CD4-positive, alpha-beta T cell treated with Interleukin-15 for 1 hour (primary cell): Measurements from ENCODE around the gene COMT.

Source experiments
- DNase-seq: peaks from one replicate; pipeline ENCODE4 v3.0.0-alpha.2; 2020

The COMT gene

DNA sequence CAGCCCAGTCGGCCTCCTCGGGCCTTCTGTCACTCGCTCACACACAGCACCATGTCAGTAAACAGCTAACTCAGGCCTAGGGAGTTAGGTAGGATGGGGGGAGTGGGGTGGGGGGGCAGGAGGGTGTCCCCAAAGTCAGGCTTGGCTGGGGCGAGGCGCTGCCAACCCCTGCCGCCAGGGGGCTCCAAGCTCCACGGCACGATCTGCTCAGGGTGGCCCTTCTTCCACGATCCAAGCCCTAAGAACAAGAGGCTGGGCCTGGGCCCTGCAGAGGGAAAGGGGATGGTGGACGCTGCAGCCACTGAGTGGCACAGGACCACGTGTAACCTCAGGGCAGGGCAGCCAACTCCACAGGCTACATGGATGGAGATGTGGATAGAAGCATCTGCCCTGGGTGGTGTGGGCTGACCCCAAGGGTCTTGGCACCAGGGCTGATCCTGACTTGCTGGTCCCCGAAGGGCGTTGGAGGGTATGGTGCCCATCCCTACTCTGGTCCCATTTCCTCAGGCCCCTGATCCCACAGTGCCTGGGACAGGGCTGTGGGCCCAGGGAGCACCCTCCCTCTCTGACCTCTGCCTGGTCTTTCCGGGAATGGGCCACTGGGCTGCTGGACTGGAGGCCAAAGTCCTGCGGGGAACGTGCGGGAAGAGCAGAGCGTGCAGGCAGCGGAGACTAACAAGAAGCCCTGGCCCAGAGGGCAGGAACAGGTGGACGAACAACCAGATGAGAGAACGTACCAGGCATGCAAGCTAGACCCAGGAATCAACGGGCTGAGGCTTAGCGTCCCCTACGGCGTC is 29.1 kb downstream of the COMT start:
- DNase-seq, result peak; percentile 70

DNA sequence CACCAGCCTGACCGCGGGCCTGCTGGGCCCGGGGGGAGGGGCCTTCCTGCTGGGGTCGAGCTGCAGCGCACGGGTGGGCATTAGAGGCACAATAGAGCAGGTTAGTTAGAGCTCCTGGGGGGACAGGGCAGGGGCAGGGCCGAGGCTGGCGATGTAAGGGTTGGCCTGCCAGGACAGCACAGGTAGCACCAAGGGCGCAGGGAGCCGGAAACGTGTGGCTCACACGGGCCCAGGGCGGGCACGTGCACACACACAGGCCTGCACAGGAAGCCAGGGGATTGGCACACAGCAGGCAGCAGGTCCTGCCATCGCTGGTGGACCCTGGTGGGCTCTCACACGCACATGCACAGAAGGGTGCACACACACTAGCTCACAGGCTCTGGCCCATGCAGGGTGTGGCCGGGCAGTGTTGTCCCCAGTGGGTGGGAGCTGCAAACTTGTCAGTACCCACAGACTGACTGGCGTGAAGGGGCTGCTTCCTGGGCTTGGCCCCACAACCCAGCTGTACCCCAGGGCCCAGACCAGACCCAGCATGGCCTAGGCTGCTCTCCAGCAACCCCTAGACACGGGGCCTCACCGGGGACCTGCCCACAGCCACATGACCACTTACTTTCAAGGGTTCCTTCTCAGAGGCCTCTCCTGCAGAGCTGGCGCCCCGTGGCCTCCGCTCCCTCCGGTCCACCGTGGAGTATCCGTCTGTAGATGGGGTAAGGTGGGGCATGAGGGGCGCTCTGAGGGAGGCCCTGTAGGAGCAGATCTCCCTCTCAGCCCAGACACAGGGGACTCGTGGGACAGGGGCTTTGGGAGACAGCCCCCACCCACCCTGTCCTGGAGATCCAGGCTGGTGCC is 29.9 kb downstream of the COMT start:
- no peak for DNase-seq

DNA sequence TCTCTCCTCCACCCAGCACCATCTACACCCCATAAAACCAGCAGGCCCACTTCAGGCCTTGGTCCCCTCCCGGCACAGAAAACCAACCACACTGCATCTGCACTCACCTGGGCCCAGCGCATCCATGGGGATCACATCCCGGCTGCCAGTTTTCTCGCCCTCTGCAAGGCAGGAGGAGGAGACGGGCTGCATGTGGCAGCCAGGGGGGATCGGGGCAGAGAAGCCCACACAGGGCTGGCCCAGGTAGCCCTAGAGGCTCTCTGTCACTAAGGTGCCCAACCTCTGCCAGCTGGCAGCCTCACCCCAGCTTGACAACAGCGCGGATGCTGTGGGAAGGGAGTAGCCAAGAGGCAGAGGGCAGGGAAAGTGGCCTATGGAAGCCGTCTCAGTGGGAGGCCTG is 30.7 kb downstream of the COMT start:
- DNase-seq, result no peak

DNA sequence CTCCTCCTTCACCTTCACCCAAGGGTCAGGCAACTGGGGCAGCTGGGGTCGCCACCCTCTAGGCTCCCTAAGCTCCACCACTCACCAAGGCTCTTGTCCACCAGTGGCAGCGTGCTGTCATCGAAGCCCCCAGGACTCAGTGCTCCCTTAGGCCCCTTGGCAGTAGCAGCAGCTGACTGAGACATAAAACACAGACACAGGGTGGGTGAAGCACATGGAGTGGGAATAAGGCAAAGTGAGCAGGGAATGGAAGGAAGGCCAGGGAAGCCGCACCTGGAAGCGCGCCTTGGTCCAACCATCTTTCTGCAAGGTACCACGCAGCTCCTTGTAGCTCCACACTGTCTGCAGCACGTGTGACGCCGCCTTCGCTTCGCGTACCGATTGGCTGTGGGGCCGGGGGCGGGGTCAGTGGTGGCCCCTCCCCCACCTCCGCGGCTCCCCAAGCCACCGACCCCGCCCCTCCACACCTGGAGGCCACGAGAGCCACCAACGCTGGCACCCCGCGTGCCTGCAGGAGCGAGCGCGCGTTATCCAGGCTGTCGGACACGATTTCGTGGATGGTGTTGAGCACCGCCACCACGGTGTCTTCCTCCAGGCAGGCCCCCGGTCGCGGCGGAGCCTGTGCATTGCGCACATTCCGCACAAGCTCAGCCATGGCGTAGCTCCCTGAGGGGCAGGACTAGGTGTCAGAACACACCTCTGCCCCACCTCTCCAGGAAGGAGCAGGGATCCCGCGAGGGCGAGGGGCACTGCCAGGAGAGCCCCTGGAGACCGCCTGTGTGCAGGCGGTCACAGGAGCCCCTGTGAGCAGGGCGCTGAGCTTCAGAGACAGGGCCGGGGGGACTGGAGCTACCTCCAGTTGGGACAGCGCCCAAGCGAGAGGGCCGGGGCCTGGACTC is 31.3 kb downstream of the COMT start:
- no peak for DNase-seq

DNA sequence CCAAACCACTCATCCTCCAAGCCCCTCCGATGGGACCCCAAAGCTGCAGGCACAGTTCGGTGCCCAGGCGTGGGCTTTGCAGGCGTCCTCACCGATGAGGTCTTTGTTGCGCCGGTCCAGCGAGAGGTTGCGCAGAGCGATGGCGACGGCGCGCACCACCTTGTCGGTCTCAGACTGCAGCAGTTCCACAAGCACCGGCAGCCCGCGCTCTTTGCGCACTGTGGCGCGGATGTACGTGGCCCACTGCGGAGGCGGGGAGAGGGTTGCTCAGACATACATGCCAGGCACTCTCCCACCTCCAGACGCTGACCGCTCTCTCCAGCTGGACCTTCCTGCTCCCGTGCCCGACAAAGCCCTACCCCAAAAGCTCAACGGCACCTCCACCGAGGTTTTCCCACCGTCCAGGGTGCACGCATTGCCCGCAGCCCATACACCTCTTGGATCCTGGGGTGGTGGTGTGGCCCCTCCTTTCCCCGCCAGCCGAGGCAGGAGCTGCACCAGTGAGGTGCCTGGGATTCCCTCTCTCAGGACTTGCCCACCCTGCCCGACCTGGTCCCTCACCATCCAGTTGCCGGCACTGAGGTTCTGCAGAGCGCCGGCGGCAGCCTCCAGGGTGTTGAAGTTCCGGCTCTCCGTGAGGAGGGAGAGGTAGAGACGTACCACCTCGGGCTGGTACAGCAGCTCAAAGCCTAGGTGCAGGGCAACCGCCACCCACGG is 32.1 kb downstream of the COMT start:
- DNase-seq, result no peak

DNA sequence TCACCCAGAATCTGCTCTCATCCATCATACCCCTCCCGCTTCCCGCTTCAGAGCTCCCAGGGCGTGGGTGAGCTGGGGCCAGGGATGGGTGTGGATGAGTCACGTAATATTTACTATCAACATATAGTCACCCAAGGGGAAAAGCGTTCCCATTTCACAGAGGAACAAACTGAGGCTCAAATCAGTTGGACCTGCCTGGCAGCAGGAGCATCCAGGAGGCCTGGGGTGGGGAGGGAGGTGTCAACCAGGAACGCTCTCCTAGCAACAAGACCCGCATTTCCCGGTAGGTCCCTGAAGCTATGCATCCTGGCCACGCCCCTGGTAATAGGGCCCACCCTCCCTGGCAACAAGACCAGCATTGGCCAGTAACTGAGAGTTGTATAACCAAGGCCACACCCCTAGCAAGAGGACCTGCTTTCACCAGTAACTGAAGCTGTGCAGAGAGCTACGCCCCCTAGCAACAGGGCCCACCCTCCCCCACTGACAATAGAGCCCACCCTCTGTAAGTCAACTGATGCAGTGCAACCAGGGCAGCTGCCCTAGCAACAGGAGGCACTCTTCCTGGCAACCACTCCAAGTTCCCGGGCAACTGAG is 32.8 kb downstream of the COMT start:
- peak; percentile 44 for DNase-seq

DNA sequence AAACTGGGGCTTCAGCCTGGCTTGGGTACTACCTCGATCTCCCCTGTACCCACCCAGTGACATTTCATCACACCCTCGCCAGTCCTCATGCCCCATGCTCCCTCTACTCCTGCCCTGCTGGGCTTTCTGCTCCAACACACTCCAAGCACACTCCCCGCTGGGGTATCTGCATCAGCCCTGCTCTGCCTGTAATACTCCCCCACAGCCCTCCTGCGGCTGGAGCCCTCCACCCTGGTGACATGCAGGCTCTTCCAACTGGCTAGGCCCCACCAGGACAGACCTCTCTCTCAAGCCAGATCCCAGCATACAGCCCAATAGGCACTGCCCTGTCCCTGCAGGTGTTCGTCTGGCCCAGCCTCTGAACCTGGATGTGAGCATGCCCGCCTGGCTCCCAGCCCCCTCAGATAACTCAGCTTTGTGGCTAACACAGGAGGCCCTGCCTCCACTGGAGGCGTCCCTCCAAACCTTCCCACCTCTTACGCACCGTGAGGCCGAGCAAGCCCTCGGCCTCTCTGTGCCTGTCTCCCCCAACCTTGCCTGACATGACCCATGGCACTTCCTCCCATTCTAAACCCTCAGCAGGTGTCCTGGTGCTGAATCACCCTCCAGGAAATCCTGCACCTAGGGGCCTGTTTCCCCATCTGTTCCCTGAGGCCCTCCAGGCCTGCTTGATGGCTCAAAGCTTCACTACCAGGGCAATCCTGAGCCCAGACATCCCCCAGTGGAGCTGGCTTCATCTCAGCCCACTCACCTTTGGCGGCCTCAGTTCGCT is 33.5 kb downstream of the COMT start:
- DNase-seq, result no peak

DNA sequence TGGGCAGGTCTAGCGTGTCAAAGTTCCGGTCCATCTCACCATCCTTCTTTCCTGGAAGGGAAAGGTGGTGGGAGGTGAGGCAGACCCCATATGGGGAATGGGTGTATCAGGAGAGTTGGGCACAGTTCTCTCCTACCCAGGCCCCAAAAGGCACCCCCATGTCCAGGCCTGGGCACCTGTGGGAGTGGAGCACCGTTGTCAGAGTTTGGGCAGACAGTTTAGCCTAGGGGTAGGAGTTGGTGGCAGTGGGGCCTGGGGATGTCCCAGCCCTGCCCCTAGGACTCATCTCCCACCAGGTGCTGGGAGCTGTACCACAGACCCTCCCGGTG is 34.1 kb downstream of the COMT start:
- DNase-seq, result no peak

DNA sequence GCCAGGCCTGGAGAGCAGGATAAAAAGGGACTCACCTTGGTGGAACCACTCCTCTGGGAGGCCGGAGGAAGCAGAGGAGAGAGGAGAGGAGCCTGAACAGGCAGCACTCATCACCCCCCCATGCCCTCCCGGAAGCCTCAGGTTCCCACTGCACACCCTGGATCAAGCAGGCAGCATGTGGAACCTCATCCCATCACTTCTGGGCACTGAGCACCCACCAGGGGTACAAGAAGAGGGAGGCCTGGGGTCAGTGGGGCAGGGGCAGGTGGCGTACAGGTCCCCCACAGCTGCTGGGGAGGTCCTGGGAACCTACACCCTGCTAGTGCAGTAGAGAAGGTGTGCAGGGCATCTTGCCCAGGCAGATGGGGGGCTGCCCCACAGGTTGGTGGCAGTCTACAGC is 35.1 kb downstream of the COMT start:
- DNase-seq, result no peak

DNA sequence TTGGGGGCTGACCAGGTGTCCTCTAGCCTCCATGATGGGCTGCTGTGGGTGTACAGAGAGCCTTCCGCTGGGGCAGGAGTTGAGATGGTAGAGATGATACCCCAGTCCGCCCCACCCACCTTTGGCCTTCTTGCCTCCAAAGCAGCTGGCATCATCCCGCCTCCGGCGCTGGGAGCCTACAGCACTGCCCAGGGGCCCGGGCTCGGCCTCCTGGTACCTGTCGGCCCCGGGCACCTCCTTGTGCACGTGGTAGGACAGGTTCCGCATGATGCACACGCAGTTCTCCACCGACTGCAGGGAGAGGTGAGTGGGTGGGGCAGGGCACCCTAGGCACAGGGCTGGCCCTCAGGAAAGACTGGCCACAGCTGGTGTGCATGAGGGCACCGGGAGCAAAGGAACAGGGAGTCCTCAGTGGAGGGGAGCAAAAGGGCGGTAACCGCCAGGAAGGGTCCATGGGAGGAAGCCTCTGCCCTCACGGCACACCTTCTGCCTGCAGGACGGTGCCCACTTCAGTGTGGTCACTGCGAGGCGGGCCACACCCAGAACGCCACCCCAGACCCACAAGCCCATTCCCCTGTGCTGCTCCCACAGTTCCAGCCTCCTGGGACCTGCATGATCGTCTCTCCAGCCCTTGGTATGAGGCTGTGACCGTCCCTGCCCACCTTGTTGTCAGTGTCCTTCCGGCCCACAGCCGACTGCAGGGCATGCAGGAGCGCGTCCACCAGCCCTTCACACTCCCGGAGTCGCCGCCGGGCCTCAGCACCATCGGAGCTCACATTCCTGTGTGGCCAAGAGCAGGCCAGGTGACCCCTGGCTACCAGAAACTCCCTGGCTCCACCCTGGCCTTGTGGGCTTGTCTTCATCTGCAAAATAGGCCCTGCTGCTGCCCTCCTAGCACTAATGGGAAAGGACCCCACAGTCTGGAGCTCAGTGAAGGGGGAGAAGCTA is 36.0 kb downstream of the COMT start:
- no peak for DNase-seq

DNA sequence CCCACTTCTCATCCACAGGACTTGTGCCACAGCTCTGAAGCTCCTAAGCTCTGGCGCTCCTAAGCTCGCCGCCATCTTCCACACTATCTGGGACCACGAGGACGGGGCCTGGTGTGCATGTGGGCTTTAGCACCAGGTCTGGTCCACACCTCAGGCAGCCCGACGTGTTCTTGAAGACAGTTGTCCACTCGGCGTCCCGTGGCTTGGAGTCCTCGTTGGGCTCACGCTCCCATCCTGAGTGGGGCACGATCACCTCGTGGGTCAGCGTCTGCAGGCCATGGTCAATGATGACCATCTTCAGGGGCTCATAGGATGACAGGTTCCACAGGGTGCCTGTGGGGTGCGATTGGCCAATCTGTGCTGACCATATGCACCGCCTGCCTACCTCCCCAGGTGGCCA is 37.2 kb downstream of the COMT start:
- no peak for DNase-seq

DNA sequence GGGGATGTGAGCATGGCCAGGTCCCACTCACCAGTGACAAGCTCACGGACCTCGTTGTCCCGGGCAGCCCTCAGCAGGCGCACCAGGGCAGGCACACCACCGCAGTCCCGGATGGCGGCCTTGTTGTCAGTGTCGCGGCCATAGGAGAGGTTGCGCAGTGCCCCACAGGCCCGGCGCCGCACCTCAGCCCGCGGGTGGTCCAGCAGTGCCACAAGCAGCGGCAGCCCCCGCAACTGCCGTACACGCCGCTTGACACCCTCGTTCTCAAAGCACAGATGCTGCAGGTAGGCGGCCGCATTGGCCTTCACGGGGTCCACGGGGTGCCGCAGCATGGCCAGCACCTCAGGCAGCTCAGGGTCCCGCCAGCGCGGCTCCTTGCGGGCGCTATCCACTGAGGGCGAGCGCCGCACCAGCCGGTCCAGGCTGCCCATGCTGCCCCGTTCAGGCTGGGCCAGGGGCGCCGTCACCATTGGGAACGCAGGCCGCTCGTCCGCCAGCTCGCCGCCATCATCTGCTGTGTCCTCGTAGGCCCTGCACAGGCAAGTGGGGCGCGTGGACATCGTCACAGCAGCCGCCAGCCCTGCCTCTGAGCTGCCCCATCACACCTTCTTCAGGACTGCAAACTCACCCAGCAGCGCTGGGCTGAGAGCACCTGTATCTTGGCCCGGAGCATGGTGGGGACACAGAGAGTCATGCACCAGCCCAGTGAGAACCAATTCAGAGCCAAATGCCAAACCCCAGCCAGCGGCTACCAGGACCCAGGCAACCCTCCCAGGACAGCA is 38.3 kb downstream of the COMT start:
- no peak for DNase-seq

DNA sequence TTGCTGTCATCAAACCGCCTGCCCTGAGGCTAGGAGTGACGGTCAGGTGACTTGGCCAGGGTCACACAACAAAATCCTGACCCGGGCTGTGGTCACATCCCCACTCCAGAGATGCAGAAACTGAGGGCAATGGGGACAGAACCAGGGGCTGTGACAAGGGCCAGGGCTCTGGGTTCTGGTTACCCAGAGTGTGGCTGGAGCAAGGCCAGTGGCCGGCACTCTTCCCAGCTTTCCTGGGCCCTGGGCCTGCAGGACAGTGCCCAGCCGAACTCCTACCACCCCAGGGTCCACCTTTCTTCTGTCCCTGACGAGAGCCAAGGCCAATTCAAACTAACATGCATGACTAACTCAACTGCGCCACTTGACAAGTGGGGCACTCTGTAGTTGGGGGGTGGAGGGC is 39.2 kb downstream of the COMT start:
- no peak for DNase-seq

DNA sequence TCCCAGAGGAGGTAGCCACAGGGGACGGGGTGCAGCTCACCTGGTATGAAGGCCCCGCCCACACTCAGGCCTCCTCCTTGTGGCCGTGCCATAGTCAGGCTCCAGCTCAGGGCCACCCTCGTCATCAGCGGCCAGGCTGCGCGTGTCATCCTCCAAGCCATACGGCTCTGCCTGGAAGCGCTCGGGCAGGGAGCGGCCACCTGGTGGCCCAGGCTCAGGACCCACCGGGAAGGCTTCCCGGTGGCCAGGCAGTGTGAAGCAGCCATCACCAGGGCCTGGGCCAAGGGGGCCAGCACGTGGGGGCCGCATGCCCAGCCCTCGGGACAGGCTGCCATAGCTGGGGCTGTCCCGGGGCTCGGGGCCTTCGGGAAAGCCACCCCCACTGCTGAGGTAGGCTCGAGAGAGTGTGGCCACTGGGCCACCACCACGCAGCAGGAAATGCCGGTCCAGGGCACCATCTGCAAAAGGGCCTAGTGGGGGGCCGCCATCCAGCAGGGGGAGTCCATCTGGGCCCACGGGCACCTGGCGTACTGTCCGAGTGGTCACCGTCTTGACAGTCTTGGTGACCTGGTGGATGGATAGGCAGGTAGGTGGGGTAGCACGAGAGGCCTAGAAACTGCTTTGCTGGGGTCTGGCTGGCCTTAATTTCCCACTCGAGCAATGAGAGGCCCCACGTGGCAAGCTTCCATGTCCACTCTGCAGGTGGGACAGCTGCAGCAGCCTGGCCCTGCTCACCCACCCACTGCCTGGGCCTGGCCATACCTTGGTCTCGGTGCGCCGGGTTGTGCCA is 39.8 kb downstream of the COMT start:
- no peak for DNase-seq

DNA sequence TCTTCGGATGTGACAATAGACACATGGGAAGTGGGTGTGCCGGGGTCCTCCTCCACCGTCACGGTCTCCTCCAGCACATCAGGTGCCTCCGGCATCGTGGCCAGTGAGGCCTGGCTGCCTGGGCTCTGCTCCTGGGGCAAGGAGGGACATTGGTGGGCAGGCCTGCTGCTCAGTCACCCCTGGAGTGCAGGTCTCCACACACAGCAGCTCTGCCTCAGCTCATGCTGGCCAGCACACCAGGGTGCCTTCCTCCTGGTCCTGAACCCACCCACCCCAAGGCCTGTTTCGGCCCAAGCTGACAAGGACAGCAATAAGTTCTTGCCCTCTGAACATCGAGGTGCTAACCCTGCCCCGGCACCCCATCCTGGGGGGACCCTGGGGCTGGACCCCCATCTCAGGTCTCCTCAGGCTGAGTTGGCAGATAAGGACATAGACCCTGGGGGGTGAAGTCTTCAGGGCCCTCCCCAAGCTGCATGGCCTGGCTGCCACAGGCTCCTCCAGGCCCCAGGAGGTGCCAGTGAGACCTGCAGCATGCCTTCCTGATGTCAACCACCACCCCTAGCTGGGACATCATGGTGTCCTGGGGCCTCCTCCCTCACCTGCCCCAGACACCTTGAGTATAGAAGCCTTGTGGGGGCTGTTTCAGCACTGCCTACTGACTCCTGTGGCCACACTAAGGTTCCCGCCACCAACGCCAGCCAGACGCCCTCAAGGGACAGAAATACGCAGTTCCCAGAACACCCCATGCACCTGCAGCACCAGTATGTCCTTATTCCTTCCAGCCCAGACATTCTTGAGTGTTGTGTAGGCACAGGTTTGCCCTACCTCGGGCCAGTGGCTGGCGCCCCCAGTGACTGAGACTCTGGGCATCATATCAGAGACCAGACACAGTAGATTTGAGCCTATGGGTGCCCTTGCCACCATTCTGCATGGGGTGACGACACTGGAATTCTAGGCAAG is 40.7 kb downstream of the COMT start:
- no peak for DNase-seq

DNA sequence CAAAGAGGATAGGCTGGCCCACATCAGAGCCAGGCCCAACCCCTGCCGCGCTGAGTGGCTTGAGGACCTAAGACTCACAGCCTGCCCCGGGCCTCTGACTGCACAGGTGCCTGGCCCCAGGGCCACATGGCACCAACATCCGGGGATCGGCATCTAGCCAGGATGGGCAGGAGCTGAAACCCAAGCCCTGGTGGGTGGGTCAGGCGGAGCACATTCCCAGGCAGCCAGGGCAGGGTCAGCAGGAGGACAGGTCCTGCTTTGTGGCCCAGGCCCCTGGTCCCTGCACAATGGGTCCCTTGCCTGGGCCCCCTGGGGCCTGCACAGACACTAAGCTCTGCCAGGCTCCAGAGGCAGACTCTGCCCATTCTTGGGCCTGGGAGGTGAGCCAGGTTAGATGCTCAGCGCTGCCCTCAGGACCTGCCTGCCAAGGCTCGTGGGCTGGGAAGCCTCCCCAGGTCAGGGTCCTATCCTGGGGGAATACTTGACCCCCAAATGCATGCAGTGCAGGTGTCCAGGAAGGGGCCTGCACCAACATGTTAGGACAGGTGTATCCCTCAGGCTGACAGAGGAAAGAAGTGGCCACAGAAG is 41.5 kb downstream of the COMT start:
- DNase-seq, result no peak

DNA sequence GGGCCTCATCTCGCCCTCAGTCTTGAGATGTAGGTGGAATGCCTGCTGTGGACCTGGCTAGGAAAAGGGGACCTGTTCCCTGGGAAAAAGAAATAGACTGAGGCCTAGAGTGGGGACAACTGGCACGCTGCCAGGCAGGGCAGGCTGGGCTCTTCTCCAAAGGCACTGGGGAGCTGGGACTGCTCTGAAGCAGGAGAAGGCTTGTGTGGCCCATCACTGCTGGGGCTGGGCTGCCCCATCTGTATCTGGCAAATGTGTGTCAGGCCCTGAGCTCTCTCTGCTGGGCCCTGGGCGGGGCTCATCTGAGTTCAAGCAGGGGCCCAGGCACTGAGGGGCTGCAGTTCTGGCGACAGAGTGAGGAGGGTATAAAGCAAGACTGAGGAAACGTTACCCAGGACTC is 42.2 kb downstream of the COMT start:
- no peak for DNase-seq
